DMS53 treated with DMSO at 0.1 percent for 48 hours (cell line): ENCODE measurements around the gene ANKIB1.

Experiments used
- DNase-seq: peaks from one replicate; lab custom pipeline; 2025; ENCODE audit not compliant: unreplicated experiment; lab: John Stamatoyannopoulos, UW

The ANKIB1 gene

DNA sequence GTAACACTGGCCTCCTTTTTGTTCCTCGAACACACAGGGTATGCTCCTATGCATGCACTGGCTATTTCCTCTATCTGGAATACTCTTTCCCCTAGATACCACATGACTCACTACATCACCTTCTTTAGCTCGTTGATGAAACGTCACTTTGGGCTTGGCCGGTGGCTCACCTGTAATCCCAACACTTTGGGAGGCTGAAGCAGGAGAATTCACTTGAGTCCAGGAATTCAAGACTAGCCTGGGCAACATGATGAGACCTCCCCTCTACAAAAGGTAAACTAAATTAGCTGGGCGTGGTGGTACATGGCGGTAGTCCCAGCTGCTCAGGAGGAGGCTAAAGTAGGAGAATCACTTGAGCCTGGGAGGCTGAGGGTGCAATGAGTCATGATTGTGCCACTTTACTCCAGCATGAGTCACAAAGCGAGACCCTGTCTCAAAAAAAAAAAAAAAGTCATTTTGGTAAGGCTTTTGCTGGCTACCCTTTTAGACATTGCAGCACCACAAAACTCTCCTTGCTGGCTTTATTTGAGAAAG is 14.5 kb downstream of the ANKIB1 start:
- peak; percentile 73 for DNase-seq

DNA sequence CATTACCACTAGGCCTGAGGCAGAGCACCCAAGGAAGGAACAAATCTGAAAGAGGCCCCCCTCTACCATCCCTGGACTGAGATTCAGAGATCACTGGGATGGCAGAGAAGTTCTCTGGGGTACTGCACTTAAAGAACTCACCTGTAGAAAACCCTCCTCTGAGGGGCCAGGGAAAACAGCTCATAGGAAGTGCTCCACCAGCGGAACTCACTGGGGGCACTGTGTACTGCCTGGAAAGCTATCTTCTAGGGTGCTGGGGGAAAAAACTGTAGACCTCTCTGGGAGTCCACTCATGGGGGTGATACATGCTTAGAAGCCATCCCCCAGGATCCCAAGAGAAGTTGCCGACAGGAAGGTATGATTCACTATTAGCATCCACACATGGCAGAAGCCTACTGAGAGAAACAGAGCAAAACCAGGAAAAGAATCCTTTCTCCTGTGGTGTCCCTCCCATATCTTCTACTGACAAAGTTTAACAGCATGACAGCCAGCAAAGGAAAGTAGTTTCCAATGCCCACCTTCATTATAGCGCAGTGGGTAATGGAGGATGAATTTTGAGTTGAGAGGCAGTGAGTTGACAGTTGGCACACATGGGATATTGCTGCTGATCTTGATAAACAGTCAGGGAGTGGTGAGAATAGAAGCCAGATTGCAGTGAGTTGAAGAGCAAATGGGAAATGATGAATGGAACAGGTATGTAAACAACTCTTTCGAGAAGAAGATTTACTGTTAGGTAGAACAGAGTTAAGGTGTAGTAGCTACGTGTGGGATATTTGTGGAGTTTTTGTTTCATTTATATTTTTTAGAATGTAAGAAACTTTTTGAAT is 20.9 kb downstream of the ANKIB1 start:
- DNase-seq = no peak

DNA sequence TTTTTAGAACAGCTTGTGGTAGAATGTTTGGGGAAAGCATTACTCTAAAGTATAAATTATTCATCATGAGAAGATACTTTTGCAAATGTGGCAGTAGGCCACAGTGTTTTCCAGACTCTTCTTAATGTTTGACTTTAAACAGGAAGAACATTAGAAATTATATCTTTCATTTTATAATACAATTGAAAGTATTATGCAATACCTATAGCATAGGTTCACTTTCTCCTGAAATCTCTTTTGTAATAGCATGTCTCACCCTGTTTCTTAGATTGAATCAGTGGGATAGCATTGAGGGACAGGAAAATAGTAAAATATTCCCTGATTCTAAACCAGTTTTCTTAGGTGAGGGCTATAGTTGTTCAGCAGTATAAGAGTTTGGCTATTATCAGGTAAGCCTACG is 23.1 kb downstream of the ANKIB1 start:
- DNase-seq = no peak

DNA sequence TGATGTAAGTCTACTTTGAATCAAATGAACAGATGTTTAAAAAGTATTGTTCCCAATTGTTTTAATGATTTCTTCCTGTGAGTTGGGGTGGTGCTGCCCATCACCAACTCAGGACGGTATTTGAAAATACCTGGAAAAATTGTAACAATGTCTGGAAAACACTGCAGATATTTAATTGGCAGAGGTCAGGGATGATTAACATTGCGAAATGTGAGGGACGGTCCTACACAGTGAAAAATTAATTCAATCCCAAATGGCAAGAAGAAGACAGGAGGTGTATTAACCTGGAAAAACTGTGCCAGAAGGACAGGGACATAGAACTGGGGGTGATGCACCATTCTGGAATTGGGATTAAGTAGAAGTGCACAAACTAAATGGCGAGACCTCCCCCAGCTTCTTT is 29.6 kb downstream of the ANKIB1 start:
- DNase-seq = no peak

DNA sequence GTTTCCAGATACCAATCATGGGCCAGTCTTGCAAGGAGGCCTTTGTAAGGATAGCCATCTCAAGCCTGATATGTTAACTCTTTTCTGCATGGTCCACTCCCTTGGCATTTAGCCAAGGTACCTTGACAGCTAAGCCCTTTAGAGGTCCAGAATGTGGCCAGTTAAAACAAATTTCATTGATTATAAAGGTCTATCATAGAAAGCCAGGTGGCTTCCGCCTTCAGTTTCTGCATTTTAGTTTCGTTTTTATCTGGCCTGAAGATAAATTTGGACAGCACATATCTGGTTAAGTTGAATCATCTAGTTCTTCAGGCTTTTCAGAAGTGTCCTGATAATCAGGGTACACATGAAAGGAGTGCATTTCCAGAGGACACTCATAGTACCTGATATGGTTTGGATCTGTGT is 30.7 kb downstream of the ANKIB1 start:
- DNase-seq = no peak

DNA sequence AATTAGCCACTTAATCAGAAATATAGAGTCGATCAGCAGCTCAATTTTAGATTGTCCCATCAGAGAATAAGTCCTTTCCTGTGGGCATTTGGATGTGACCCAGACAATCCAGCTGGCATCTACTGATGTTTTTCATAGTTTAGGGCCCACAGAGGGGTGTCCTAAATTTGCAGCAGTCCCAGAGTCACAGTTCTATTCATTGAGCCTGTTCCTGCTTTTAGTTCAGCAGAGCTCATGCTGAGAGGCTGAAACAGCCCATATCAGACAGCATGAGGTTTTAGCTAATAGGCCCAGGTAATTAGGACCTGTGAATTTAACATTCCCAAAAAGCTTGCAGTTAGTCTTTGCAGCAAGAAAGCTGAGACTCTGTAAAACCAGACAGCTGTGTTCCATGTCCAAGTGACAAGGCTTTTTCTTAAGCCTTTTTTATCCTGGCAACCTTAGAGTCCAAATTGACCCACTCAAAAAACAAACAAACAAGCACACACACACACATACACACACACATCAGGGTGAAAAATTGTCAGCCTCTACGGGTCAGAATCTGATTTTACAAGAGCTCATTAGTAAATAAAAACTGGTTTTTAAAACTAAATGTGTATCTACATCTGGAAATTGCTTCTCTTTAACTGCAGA is 33.7 kb downstream of the ANKIB1 start:
- no peak for DNase-seq

DNA sequence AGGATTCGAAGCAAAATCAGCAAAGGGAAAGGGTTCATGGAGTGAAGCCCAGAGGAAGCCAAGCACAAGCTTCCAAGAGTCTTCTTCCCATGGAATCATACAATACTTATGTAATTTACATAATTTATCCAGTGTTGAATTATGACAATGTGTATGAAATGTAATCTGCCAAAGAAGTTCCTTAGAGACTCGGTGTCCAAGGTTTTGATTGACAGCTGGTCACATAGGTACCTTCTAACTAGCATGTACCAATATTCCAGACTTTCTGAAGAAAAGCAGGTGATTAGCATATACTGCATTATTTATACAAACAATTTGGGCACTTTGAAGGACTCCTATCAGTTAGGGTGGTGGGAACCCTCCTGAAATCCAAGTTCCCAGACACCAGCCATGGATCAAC is 35.3 kb downstream of the ANKIB1 start:
- DNase-seq = no peak

DNA sequence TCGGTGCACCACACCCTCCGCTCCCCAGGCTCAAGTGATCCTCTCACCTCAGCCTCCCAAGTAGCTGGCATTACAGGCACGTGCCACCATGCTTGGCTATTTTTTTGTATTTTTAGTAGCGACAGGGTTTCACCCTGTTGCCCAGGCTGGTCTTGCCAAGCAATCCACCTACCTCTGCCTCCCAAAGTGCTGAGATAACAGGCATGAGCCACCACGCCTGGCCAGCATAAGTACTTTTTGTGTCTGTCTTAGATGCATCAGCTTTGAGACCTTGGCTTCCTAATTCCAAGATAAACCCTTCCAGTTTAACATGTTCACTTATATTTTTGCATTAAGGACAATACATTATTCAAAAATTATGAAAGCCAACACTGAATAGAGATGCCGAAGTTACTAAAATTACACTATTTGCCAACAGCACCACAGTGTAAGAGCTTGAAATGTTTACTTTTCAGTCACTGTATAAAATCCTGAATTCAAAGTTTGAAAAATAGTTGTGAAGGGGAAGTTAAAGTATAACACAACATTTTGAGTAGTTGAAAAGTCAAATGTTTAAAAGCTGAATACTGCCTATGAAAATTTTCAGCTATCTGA is 36.5 kb downstream of the ANKIB1 start:
- no peak for DNase-seq

DNA sequence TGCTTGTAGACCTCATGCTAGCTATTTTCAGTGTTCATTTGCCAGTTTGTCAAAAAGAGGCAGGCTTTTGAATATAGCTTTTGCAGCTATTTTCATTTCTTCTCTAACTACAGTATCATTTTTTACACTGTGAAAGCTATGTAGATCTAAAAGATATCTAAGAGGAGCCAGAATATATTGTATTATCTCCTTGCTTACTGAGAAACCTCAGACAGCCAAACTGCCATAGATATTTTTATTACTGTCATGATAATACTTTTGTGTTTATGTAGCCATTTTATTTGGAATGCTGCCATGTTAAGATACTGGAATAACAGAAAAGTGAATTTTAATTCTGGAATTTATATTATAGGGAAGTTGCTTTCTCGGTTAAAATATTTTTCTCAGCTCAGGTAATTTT is 37.2 kb downstream of the ANKIB1 start:
- no peak for DNase-seq

DNA sequence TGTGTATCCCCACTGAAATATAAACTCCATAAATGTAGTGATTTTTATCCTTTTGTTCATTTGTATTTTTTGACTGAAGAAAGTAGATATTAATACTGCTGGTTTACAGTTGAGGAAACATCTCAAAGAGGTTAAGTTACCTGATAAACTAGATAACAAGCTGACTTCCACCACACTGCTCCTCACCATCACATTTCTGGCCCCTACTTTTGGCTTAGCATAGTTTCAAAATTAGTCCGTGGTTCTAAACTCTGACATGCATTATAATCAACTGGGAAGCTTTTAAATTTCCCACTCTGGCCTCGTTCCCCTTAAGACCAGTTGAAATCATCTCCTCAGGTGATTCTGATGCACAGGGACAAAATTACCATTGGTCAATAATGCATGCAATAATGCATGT is 43.5 kb downstream of the ANKIB1 start:
- no peak for DNase-seq

DNA sequence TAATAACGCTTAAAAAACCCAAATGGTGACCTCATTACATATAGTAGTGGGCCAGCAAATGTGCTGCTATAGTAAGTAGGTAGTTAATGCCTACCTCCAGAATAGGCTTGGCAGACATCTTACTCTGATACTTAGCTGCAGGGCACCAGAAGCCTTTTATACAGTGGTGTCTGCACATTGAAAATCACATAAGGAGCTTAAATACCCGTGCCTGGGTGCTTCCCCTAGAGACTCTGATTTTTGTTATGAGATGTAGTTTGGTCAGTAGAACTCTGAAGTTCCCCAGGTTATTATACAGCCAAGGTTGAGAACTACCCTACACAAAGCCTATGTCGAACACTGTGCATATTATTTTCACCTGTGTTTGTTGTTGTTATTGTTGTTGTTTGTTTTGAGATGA is 47.2 kb downstream of the ANKIB1 start:
- no peak for DNase-seq

DNA sequence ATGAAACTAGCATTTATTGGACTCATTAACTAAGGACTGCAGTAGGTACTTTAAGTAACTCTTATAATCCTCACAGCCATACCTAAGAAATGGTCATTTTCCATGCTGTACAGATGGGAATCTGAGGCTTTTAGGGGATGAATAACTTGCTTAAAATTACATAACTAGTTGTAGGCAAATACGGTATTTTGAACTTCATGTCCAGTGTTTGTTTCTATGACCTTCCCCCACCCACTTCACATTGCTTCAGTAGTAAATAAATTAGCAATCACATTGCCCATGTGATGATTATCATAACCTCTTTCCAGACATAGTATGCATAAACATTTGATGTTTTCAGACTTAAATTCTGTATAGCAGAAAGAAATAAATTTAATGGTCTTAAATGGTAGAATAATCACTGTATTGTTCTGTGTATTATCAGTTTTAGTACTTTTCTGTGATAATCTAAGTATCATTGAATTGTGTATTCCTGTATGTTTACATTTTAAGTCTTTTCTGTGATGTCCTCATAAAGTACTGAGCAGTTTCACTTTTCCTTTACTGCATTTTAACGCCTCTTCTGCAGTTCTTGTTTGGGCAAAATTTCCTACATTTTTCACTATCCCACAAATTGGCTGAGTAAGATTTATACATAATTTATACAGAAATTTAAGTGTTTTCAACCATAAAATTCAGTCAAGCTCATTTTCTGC is 48.3 kb downstream of the ANKIB1 start:
- DNase-seq = no peak

DNA sequence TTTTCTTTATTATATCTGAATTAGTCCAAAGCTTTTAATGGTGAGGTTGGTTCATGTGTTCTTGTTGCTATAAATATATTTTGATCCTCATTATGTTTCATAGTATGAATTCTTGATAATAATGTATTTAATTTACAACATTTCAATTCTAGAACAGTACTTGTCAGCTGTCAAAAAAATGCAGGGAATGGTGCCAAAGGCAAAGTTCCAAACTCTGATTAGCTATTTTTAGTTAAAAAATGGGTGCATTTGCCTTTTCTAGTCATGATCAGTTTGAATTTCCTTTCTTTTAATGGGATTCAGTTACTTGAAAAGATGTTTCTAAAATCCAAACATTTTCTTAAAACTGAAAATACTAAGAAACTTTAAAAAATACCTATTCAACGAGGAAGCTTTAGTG is 49.6 kb downstream of the ANKIB1 start:
- DNase-seq = no peak

DNA sequence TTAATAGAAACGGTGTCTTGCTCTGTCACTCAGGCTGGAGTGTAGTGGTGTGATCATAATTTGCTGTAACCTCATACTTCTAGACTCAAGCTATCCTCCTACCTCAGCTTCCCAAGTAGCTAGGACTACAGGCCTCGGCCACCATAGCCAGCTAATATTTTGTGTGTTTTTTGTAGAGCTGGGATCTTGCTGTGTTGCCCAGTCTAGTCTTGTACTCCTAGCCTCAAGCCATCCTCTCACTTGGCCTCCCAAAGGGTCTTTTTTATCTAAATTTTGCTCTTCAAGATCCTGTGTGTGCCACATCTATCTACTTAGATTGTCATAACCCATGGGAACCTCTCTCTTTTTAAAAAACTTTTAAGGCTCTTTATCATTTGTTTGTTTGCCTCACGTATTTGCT is 50.5 kb downstream of the ANKIB1 start:
- no peak for DNase-seq

DNA sequence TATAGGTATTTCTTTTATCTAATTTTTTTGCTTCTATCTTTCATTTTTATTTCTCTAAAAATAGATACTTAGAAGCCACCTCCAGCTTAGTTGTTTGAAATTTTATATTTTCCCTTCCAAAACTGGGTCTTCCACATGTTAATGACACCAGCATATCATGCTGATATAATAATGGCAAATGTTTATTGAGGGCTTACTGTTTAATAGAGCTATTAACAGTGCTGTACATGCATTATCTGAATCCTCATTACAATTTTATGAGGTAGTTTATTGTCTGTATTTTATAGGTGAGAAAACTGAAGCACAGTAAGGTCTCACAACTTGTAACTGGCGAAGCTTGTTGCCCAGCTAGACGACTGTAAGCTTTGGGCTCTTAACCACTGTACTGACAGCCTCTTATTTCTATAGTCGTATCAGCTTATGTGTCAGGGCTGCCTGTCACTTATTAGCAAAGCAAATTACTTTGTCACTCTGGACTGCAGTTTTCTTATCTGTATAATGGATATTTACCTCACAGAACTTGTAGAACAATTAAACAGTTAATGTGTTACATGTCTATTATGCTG is 51.2 kb downstream of the ANKIB1 start:
- DNase-seq = no peak

DNA sequence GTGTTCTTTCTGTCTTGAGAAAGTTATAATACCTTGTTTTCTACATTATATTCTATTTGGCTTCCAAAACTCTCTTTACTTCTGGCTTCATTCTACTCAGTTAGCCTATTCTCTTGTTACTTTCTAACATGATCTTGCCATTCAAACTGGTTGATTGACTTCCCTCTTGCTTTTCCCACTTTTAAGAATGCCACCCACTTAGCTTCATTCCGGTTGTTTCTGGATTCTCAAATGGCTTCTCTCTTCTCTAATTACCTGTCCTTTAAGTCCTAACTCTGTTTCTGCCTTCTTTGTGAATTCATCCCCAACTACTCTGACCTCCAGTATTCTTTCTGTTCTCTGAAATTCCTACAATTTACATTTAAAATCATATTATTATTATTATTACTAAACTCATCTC is 52.0 kb downstream of the ANKIB1 start:
- no peak for DNase-seq

DNA sequence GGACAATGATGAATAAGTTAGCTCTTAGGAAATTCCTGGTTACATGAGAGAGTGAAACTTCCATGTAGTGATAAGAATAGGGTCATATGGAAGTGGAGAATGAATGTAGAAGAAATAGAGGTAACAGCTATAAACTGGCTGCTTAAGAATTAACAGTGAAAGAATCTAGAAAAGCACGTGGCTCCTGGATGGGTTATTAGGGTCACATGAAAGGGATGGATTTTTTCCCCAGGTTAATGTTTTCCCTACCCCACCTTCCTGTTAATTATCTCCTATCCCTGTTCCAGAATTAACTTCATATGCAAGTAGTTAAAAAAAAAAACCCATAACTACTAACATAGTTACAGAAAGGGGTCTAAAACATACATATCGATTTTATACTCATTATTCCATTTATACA is 58.0 kb downstream of the ANKIB1 start:
- no peak for DNase-seq

DNA sequence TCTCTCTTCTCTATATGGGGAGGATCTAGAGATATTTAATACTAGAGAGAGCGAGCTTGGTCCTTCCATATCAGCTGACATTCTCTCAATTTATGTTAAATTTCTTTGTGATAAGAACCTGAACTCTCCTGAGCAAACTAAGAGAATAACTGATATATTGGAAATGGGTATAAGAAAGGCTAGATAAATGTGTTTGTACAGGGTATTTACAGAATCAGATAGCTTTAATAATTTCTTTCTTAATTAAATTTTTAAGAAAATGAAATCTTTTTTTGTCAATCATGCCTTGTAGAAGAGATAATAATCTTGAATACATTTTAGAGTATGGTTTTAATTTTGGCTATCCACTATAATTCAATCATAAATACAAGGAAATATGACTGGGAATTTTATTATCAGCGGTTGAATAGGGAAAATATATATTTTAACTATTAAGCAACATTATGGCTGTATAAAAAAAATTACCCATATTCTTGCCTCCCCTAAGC is 58.7 kb downstream of the ANKIB1 start:
- no peak for DNase-seq

DNA sequence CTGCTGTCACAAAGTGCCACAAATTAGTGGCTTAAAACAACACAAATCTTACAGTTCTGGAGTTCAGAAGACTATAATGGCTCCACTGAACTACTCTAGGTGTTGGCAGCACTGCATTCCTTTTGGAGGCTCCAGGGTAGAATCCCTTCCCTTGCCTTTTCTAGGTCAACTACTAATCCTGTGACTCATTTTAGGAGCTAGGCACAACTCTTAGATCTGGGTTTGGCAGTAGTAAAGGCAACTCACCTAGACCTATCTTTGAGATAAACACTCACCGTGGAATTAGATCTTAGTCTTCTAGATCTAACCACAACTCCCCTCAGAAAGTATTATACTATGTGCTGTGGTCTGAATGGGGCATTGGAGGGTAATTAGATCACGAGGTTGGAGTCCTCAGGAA is 60.4 kb downstream of the ANKIB1 start:
- no peak for DNase-seq

DNA sequence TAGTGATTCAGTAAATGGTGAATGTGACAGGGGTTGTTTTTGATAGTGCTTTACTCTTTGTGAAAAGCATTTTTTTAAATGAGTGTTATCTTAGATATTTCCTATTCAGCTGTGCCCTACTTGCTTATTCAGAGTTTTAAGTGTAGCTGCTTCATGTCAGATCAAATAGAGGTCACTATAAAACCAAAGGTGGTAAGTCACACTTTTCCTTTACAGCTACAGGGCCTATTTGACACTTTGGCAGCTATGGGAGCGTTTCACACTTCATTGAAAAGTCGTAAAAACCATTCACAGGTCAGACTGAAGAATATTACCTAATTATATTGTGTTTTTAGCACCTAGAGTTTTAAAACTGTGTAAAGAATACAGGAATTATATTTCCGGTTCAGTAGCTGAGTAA is 67.3 kb downstream of the ANKIB1 start:
- DNase-seq = no peak

DNA sequence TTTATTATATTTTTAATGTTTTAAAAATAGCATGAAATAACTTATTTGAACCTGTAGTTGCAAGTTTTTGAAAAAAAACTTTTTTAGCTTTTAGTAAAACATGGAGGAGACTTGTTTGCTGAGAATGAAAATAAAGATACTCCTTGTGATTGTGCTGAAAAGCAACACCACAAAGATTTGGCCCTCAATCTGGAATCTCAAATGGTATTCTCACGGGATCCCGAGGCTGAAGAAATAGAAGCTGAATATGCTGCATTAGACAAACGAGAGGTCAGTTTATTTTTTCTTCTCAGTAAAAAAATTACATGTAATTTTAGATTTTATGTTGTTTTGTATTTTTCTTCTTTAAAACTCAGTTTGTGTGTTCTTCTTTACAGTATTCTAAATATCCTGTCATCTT is 73.5 kb downstream of the ANKIB1 start:
- DNase-seq = no peak
